GM18520 (cell line): Measurements from ENCODE around the gene ISLR2.
"Not testable (repeated sequence)": the region's sequence is repeated elsewhere in the genome, so short reads cannot be mapped to it uniquely, and the experiment has no call there.

Source experiments
- ATAC-seq: cut with Tn5 transposase; IDR thresholded peaks from one replicate; pipeline ENCODE4 v1.9.1; 2021; ENCODE audit not compliant: unreplicated experiment

ISLR2 gene

DNA sequence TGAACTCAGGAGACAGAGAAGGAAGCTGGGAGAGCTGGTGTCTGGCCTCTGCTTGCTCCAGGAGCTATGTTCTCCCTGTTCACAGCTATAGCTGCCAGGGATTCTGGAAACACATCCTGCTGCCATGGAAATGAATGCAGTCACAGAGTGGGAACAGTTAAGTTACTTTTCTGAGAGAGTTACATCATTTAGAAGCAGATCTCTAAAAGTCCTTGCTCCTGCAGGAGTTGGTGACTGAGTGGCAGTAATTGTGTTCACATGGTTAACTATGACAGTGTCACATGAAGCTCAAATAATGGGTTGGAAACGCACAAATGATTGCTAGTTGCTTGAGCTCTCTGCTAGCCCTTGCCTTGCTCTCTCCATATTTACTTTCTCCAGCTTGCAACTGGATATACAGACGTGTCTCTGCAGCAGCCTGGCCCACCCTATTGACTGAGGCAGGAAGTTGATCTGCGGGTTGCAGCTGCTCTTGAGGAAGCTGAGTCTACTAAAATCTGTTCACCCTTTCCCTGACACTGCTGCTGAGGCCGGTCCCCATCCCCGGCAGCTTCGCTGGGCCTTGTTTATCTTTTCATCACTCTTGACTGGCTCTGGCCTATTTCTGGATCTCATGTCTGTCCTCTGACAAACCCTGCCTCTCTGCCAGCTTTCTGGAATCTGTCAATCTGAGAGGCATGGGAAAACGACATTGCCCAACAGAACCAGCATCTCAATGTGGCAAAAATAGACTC is 26.5 kb downstream of the ISLR2 start:
- ATAC-seq = no peak

- no peak for ATAC-seq
Observed at GRCh38 chr15:74157868-74158827, 27.8 kb downstream of the ISLR2 start.

GRCh38 chr15:74158855-74159650 is 28.7 kb downstream of the ISLR2 start:
- peak; percentile 56 for ATAC-seq

DNA sequence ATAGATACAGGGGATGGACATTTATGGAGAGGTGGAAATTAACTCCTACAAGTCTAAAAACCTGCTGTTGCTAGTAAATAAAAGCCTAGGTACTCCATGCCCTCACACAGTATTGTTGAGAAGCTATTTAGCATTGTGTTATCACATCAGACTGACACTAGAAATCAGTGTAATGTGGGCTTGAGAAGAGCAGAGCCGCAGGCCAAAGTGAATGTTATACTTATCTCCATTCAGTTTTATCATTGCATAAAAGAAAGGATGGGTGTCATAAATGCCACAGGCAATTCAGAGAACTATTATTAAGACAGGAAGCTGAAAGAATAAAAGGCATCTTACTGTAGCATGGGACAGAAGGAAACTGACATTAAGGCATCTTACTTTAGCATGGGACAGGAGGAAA is 29.4 kb downstream of the ISLR2 start:
- no peak for ATAC-seq

- ATAC-seq = not testable (repeated sequence)
Observed at GRCh38 chr15:74160390-74160789, 30.0 kb downstream of the ISLR2 start.

DNA sequence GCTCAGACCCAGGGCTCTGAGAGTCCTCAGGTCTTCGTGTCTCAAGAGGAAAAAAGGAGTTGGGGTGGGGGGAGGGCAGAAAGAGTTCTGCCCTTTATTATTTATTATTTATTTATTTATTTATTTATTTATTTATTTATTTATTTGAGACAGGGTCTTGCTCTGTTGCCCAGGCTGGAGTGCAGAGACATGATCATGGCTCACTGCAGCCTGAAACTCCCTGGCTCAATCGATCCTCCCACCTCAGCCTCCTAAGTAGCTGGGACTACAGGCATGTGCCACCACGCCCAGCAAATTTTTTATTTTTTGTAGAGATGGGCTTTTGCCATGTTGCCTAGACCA is 31.8 kb downstream of the ISLR2 start:
- not testable (repeated sequence) for ATAC-seq

DNA sequence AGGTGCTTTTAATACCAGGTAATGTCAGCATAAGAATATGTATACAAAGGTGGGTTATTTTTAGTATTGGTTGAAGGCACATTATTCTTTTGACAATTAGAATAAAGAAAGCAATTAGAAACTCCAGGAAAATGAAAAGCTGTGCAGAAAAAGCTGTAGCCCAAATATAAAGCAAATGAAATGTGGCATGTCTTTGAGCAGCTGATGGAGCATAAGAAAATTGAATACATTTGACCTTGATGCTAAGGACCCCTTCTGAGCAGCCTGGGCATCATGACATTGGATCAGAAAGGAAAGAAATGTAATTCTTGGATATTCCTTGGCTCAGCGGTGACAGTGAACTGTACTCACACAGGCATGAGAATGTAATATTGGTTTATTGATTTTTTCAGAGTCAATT is 35.1 kb downstream of the ISLR2 start:
- no peak for ATAC-seq

- ATAC-seq = no peak
Observed at GRCh38 chr15:74167891-74168331, 37.5 kb downstream of the ISLR2 start.

DNA sequence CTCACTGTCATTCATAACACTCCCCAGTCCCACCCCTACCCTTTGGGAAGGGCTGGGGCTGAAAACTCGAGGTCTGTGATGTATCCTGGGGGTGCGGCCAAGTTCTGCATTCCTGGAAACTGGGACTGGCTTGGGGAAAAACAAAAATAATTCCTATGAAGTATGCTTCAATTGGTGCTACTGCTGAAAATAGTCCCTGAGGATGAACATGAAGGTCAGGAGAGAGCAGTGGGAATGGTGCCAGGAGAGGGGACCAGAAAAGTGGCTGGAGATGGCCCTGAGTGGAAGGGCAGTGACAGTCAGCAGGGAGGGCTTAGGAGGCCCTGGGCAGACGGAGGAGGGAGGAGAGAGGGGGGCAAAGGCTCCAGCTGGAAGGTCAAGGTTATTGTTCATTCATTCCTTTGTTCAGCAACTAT is 38.3 kb downstream of the ISLR2 start:
- ATAC-seq = no peak

DNA sequence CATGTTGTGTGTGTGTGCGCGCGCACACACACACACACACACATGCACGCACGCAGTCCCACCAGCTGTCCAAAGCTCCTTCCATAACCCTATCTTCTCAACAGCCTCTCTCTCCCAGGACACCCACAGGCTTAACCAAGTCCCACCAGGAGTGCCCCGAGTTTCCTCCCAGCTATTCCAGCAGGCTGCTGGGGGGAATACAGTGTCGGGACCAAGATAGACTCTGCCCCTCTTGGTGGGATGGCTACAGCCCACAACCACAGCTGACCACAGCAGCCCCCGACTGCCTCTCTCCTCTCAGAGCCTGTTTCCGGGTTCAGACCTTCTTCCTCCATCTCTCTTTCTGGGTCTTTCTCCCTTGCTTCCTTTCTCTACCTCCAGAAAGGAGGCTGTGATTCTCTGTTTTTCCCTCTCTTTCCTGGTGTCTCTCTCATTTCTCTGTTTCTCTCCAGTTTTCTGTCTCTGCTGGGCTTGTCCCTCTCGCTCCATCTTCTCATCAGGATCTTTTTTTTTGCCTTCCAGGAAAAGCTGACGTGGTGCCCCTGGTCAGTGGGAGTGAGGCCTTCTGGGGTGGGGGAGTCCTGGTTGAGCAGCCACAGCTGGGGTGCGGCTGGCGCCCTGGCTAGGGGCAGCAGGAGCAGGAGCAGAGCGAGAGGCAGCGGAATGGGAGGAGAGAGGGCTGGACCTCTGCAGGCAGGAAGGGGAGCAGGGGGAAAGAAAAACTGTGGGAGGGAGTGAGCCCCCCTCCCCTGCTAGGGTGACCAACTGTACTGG is 39.9 kb downstream of the ISLR2 start:
- ATAC-seq = no peak

GRCh38 chr15:74170875-74171578 is 40.6 kb downstream of the ISLR2 start:
- ATAC-seq = no peak

DNA sequence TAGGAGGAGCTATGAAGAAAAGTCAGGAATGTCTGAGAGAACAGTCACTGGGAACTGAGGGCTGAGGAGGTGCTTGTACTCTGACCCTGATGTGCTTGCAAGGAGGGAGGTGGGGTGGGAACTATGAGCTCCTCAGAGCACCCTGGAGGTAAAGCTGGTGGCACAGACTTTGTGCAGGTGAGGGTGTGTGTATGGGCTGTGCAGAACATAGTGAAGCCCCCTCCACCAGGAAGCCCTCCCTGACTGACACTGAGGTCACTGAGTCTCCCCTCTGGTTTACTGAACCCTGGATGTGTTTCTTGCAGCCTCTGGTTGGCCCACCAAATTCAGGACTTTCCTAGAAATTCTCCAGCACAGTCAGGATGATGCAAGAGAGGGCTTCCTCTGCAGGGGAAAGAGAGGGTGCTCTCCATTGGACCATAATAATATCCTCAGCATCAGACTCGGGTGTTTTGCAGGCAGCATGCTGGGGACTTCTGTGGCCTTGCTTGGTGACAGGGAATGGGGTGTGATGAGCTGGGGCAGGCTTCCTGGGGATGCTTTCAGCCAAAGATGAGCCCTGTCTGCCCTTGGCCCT is 41.7 kb downstream of the ISLR2 start:
- no peak for ATAC-seq

- ATAC-seq = no peak
Observed at GRCh38 chr15:74172701-74173379, 42.5 kb downstream of the ISLR2 start.

DNA sequence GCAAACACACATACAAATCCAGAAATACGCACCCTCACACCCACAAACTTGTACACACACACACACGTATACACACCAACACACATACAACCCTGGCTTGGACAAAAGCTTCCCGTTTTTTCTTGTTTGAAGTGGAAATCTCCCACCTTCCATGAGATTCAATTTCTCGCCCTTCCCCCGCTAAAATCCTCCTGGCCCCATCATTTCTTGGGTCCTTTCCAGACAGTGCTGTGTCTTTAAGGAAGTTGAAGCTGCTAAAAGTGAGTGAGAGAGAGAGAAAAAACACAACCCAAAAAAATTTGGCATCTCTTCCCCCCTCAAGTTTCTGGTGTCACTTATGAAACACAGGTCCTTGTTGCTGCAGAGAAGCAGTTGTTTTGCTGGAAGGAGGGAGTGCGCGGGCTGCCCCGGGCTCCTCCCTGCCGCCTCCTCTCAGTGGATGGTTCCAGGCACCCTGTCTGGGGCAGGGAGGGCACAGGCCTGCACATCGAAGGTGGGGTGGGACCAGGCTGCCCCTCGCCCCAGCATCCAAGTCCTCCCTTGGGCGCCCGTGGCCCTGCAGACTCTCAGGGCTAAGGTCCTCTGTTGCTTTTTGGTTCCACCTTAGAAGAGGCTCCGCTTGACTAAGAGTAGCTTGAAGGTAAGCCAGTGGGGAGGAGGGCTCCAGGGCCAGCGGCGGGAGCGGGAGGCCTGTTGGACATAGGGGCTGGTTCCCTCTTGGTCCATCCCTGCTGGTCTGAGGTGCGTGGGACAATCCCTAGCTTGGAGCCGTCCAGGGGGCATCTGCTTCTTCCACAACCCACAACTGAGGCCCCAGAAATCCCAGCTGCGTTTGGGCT is 43.2 kb downstream of the ISLR2 start, which contains the start of gene ISLR:
Gene ISLR (plus strand): TSS at position 331 of the 839 bp plus-strand sequence. CDS start 1,149 bp downstream, outside the sequence.
- no peak for ATAC-seq

- no peak for ATAC-seq
Observed at GRCh38 chr15:74174219-74174957, 44.0 kb downstream of the ISLR2 start.

DNA sequence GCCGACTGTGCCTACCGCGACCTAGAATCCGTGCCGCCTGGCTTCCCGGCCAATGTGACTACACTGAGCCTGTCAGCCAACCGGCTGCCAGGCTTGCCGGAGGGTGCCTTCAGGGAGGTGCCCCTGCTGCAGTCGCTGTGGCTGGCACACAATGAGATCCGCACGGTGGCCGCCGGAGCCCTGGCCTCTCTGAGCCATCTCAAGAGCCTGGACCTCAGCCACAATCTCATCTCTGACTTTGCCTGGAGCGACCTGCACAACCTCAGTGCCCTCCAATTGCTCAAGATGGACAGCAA is 44.5 kb downstream of the ISLR2 start:
- ATAC-seq = no peak
